ENCODE data around the gene CNN2. TPM values are rescaled to one million over a fixed set of nuclear protein-coding genes. Genes with fewer than 3 reads are reported as not detected.
A peak's percentile ranks its signal among the peaks of the same experiment; 100 is the strongest.

Gene CNN2
- total and polyA plus RNA-seq, 2 of the 13 experiments (the other 11 are each of a cell fraction or from before 2014, with no cell fraction given): 63.6 to 70.0 TPM

- TF ChIP-seq, protein P1, sequence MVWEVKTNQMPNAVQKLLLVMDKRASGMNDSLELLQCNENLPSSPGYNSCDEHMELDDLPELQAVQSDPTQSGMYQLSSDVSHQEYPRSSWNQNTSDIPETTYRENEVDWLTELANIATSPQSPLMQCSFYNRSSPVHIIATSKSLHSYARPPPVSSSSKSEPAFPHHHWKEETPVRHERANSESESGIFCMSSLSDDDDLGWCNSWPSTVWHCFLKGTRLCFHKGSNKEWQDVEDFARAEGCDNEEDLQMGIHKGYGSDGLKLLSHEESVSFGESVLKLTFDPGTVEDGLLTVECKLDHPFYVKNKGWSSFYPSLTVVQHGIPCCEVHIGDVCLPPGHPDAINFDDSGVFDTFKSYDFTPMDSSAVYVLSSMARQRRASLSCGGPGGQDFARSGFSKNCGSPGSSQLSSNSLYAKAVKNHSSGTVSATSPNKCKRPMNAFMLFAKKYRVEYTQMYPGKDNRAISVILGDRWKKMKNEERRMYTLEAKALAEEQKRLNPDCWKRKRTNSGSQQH (CRISPR knock-in tag; IDR thresholded peaks at IDR 0.05; ENCODE audit: low read depth): no peak
- no peak for TF ChIP-seq TEF (CRISPR knock-in tag; IDR thresholded peaks at IDR 0.05)
- no peak for TF ChIP-seq HNRNPL (IDR thresholded peaks at IDR 0.05; ENCODE audit: low read depth, low read length)
- TF ChIP-seq XBP1 (CRISPR knock-in tag; IDR thresholded peaks at IDR 0.05): no peak
- no peak for TF ChIP-seq SRSF9 (IDR thresholded peaks at IDR 0.05; ENCODE audit: borderline replicate concordance, insufficient read depth, low read depth, low read length, poor library complexity, severe bottlenecking)
- TF ChIP-seq NR2C2 (CRISPR knock-in tag; IDR thresholded peaks at IDR 0.05; ENCODE audit: borderline replicate concordance): peak; percentile 90
- TF ChIP-seq ZNF557 (CRISPR knock-in tag; IDR thresholded peaks at IDR 0.05): no peak
- TF ChIP-seq SP1 (IDR thresholded peaks at IDR 0.05): no peak
- TF ChIP-seq SP1 (CRISPR knock-in tag; IDR thresholded peaks at IDR 0.05): no peak
- no peak for TF ChIP-seq ZFX (CRISPR knock-in tag; IDR thresholded peaks at IDR 0.05; ENCODE audit: low read depth)
- no peak for TF ChIP-seq ZSCAN29 (CRISPR knock-in tag; conservative IDR thresholded peaks at IDR 0.05)
- no peak for TF ChIP-seq HNF4A (CRISPR knock-in tag; IDR thresholded peaks at IDR 0.05)
- no peak for TF ChIP-seq GATA4 (IDR thresholded peaks at IDR 0.05; ENCODE audit: borderline replicate concordance, low read depth)
- no peak for TF ChIP-seq XRCC5 (optimal IDR thresholded peaks at IDR 0.05; ENCODE audit: low read length)
- TF ChIP-seq, protein P2, sequence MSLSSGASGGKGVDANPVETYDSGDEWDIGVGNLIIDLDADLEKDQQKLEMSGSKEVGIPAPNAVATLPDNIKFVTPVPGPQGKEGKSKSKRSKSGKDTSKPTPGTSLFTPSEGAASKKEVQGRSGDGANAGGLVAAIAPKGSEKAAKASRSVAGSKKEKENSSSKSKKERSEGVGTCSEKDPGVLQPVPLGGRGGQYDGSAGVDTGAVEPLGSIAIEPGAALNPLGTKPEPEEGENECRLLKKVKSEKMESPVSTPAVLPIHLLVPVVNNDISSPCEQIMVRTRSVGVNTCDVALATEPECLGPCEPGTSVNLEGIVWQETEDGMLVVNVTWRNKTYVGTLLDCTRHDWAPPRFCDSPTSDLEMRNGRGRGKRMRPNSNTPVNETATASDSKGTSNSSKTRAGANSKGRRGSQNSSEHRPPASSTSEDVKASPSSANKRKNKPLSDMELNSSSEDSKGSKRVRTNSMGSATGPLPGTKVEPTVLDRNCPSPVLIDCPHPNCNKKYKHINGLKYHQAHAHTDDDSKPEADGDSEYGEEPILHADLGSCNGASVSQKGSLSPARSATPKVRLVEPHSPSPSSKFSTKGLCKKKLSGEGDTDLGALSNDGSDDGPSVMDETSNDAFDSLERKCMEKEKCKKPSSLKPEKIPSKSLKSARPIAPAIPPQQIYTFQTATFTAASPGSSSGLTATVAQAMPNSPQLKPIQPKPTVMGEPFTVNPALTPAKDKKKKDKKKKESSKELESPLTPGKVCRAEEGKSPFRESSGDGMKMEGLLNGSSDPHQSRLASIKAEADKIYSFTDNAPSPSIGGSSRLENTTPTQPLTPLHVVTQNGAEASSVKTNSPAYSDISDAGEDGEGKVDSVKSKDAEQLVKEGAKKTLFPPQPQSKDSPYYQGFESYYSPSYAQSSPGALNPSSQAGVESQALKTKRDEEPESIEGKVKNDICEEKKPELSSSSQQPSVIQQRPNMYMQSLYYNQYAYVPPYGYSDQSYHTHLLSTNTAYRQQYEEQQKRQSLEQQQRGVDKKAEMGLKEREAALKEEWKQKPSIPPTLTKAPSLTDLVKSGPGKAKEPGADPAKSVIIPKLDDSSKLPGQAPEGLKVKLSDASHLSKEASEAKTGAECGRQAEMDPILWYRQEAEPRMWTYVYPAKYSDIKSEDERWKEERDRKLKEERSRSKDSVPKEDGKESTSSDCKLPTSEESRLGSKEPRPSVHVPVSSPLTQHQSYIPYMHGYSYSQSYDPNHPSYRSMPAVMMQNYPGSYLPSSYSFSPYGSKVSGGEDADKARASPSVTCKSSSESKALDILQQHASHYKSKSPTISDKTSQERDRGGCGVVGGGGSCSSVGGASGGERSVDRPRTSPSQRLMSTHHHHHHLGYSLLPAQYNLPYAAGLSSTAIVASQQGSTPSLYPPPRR (CRISPR knock-in tag; IDR thresholded peaks at IDR 0.05; ENCODE audit: borderline replicate concordance): no peak
- TF ChIP-seq ZNF891 (CRISPR knock-in tag; IDR thresholded peaks at IDR 0.05): no peak
- TF ChIP-seq ZUFSP (CRISPR knock-in tag; IDR thresholded peaks at IDR 0.05; ENCODE audit: borderline replicate concordance): no peak
- peak; percentile 10; the same call in 1 of the 2 replicates for TF ChIP-seq CEBPG (CRISPR knock-in tag; IDR thresholded peaks at IDR 0.05)
- TF ChIP-seq ZNF740 (CRISPR knock-in tag; IDR thresholded peaks at IDR 0.05): peak; percentile 50; the same call in 1 of the 2 replicates
Observed at GRCh38 chr19:1068009-1069001, 41.9 kb downstream of the CNN2 start (continued).

All from HepG2 (cell line).